Kidney epithelial cell (primary cell): ENCODE measurements around the gene PHACTR2. TPM values are rescaled to one million over a fixed set of nuclear protein-coding genes. Genes with fewer than 3 reads are reported as not detected.
"Not testable (repeated sequence)": the region's sequence is repeated elsewhere in the genome, so short reads cannot be mapped to it uniquely, and the experiment has no call there.

Source experiments
- DNase-seq: peaks from one replicate; pipeline ENCODE4 v3.0.0-alpha.2; 2010; ENCODE audit warnings: low read depth
- H3K27me3 ChIP-seq: 2 replicates; pipeline ENCODE4 v1.6.0; 2011; ENCODE audit warnings: low read length; ENCODE audit not compliant: control insufficient read depth, insufficient read depth
- H3K36me3 ChIP-seq: 2 replicates; pipeline ENCODE4 v1.5.1; 2011; ENCODE audit warnings: low read length; ENCODE audit not compliant: control insufficient read depth, insufficient read depth
- H3K4me3 ChIP-seq: 2 replicates; pipeline ENCODE4 v1.5.1; 2011; ENCODE audit warnings: low read depth, mild to moderate bottlenecking, control low read depth, low read length
- CTCF ChIP-seq: IDR thresholded peaks from 2 replicates; pipeline ENCODE4 v1.5.1; 2011; ENCODE audit warnings: mild to moderate bottlenecking, moderate library complexity, low read length, control low read depth, inconsistent platforms; ENCODE audit not compliant: insufficient read depth, poor library complexity, severe bottlenecking
- total RNA-seq: library from RNA; depleted of rRNA; stranded (reverse); fragments of >200 nt; gene quantifications from 2 replicates; pipeline ENCODE4 v1.2.3, GENCODE V29; 2015

PHACTR2 gene
- total RNA-seq, 1 donor from 2014 or later: 19.6 TPM

- no peak for TF ChIP-seq CTCF
- DNase-seq: no peak
- H3K27me3 ChIP-seq: no peaks in the 10 kb centered on the region
These were observed 194.4 kb downstream of the PHACTR2 start for GRCh38 chr6:143872201-143872600.

DNA sequence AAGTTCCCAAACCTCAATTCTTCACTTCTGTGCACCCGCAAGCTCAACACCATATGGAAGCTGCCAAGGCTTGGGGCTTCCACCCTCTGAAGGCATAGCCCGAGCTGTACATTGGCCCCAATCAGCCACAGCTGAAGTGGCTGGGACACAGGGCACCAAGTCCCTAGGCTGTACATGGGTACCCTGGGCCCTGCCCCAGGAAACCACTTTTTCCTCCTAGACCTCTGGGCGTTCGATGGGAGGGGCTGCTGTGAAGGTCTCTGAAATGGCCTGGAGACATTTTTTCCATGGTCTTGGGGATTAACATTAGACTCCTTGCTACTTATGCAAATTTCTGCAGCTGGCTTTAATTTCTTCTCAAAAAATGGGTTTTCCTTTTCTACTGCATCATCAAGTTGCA, 195.8 kb downstream of the PHACTR2 start:
- H3K36me3 ChIP-seq: not testable (repeated sequence)

More at GRCh38 chr6:143872201-143872600, 194.4 kb downstream of the PHACTR2 start:
- Histone ChIP-seq H3K4me3 (no peak overlapping the region), H3K36me3 (no peaks in the 10 kb centered on the region)

DNA sequence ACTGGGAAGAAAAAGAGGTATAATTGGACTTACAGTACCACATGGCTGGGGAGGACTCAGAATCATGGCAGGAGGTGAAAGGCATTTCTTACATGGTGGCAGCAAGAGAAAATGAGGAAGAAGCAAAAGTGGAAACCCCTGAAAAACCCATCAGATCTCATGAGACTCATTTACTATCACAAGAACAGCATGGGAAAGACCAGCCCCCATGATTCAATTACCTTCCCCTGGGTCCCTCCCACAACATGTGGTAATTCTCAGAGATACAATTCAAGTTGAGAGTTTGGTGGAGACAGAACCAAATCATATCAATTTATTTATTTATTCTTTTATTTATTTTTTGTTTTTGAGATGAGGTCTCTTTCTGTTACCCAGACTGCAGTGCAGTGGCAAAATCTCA, 196.7 kb downstream of the PHACTR2 start:
- H3K27me3 ChIP-seq, DNase-seq, H3K36me3 ChIP-seq, H3K4me3 ChIP-seq: not testable (repeated sequence)

More for the DNA sequence above, 195.8 kb downstream of the PHACTR2 start:
- not testable (repeated sequence) for DNase-seq, H3K27me3 ChIP-seq, H3K4me3 ChIP-seq

DNA sequence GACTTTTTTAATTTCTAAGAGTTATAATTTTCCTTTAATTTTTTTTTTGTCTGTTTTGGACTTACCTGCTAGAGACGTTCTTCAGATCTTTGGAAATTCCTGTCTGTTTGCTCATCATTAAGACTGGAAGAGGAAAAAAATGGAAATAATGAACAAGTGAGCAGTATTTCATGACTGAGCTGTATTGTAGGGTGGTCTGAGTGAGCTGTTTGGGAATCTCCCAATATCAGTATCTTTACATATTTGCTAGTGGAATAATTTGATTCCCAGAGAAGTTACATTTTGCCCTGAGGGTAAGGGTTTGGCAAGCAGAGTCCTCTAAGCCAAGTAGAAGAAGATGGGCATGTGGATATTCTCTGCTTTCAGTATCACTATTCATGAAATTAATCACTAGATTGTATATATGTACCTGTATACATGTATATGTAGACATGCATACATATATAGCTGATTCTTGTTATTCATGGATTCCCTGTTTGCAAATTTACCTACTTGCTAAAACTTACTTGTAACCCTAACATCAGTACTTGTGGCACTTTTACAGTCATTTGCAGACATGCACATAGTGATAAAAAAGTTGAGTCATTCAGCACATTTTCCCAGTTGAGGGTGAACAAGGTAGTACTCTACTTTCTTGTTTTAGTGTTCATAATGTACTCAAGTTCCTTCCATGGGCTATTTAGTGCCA, 200.0 kb downstream of the PHACTR2 start:
- no peaks in the 10 kb centered on the region for H3K36me3 ChIP-seq

GRCh38 chr6:143878272-143878760, 200.6 kb downstream of the PHACTR2 start:
- no peaks in the 10 kb centered on the region for H3K36me3 ChIP-seq
- DNase-seq: no peak
- H3K4me3 ChIP-seq: no peak overlapping the region
- no peak for TF ChIP-seq CTCF
- no peaks in the 10 kb centered on the region for H3K27me3 ChIP-seq

More for the DNA sequence above, 200.0 kb downstream of the PHACTR2 start:
- no peaks in the 10 kb centered on the region for H3K27me3 ChIP-seq
- no peak for DNase-seq
- H3K4me3 ChIP-seq: no peak overlapping the region
- no peak for TF ChIP-seq CTCF

DNA sequence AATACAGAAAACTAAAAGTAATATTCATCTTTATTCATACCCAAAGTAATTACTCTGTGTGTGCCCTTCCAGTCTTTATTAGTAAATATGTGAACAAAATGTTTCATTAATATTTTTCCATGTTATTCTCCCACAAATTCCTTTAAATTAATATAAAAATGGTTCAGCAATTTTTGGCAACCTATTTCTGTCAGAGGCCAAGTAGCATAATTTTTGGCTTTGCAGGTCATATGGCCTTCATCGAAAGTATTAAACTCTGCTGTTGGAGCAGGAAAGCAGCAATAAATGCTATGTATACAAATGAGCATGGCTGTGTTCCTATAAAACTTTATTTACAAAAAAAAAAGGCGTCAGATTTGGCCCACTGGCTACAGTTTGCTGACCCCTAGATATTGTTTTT, 202.6 kb downstream of the PHACTR2 start:
- no peak for DNase-seq

More for the DNA sequence above, 202.6 kb downstream of the PHACTR2 start:
- Histone ChIP-seq H3K27me3 (no peaks in the 10 kb centered on the region), H3K36me3 (no peaks in the 10 kb centered on the region), H3K4me3 (no peak overlapping the region)
- no peak for TF ChIP-seq CTCF

Other genes starting within 250 kb of the PHACTR2 start
- 5.6 and 9.1 TPM in 2 replicates for gene ADAT2, start 227.3 kb upstream of the PHACTR2 start, total RNA-seq
- gene PEX3, start 227.2 kb upstream of the PHACTR2 start, total RNA-seq: 11.4 and 24.4 TPM in 2 replicates
- gene FUCA2, start 166.2 kb upstream of the PHACTR2 start, total RNA-seq: 64.7 and 71.0 TPM in 2 replicates
- gene LTV1, start 165.4 kb downstream of the PHACTR2 start, total RNA-seq: 22.0 and 24.1 TPM in 2 replicates
- gene ZC2HC1B, start 186.5 kb downstream of the PHACTR2 start, total RNA-seq: not detected in 2 replicates